ENCODE measurements around the gene SLC5A2.

Gene SLC5A2

DNA sequence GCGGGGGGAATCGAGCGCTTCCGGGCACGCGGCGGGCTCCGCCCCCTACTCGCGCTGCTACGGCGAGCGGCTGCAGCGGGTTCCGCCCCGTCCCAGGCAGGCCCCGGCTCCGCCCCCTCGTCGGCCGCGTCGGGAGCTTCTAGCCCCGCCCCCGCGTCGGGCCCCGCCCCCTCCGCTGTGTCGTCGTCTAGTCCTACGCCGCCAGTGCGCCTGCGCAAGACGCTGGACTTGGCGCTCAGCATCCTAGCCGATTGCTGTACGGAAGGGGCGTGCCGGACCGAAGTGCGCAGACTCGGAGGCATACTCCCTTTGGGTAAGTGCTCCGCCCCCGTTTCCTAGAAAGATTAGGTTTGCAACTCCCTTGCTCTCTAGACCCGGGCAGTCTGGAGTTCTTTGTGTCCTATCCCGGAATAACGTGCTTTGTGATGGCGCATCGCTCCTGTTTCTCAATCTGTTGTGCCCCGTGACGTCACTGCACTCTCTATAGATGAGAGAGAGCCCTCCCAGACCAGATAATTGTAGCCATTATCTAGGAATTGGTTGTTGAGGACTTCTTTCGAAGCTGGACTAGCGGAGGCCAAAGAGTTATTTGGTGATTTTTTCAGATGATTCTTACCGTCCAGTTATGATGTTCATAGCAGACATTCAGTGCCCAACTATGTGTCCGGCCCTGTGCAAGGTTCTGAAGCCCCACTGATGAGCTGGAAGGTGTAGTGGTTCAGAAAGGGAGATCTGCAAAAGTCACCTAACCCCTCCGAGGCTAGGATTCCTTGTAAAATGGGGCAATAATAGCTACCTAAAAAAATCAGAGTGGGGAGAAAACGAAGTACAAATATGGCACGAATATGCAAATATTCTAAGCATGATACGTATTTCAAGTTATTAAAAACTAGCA lies 23.0 kb upstream of the SLC5A2 start:
- H3K9me3 ChIP-seq (ENCODE audit: control insufficient read depth, low read length): no peaks in the 10 kb centered on the region
- H3K36me3 ChIP-seq (ENCODE audit: control insufficient read depth, insufficient read depth, low read length): no peaks in the 10 kb centered on the region
- no peaks in the 10 kb centered on the region for H3K27me3 ChIP-seq (ENCODE audit: control insufficient read depth, insufficient read depth, low read length, poor library complexity, severe bottlenecking)
- H3K4me3 ChIP-seq (ENCODE audit: insufficient read depth, low read depth, low read length): peak overlapping the region; percentile 64
- 7 to 8% methylated on average over 61 of the region's 61 CpGs for WGBS, 2 experiments
- H3K4me1 ChIP-seq (ENCODE audit: control insufficient read depth, insufficient read depth, low read length): peaks cover 14% of the 10 kb centered on the region
- H3K27ac ChIP-seq (ENCODE audit: insufficient read depth, low read depth, low read length, poor library complexity, severe bottlenecking): peak overlapping the region; percentile 95

- H3K27ac ChIP-seq (ENCODE audit: insufficient read depth, low read depth, low read length, poor library complexity, severe bottlenecking): peak overlapping the region; percentile 95
- H3K27me3 ChIP-seq (ENCODE audit: control insufficient read depth, insufficient read depth, low read length, poor library complexity, severe bottlenecking): no peaks in the 10 kb centered on the region
- H3K9me3 ChIP-seq (ENCODE audit: control insufficient read depth, low read length): no peaks in the 10 kb centered on the region
- H3K4me1 ChIP-seq (ENCODE audit: control insufficient read depth, insufficient read depth, low read length): peaks cover 14% of the 10 kb centered on the region
- H3K36me3 ChIP-seq (ENCODE audit: control insufficient read depth, insufficient read depth, low read length): no peaks in the 10 kb centered on the region
- 70 to 75% methylated on average over 6 to 7 of the region's 8 CpGs for WGBS, 2 experiments
- peak overlapping the region; percentile 53 for H3K4me3 ChIP-seq (ENCODE audit: insufficient read depth, low read depth, low read length)
Observed at GRCh38 chr16:31460582-31461002, 22.3 kb upstream of the SLC5A2 start.

DNA sequence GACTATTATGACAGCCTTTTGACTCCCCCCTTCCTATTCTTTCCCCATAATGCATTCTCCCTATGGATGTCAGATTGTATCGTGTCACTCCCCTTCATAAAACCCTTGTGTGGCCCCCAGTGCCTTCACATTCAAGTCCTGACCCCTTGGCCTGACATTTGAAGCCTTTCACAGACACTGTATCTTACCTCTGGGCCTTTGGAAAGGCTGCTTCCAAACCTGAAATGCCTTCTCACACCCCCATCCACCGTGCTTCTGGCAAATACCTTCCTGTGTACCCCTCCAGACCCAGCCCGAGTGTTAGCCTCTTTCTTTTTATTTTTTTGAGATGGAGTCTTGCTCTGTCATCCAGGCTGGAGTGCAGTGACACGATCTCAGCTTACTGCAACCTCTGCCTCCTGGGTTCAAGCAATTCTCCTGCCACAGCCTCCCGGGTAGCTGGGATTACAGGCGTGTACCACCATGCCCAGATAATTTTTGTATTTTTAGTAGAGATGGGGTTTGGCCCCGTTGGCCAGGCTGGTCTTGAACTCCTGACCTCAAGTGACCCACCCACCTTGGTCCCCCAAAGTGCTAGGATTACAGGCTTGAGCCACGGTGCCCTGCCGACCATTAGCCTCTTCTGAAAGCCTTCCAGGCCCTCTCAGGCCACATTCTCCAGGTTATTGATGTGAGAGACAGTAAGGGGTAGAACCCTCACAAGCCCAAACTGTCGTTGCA lies 21.6 kb upstream of the SLC5A2 start:
- no peaks in the 10 kb centered on the region for H3K9me3 ChIP-seq (ENCODE audit: control insufficient read depth, low read length)
- no peak overlapping the region for H3K27ac ChIP-seq (ENCODE audit: insufficient read depth, low read depth, low read length, poor library complexity, severe bottlenecking)
- peaks cover 14% of the 10 kb centered on the region for H3K4me1 ChIP-seq (ENCODE audit: control insufficient read depth, insufficient read depth, low read length)
- no peaks in the 10 kb centered on the region for H3K27me3 ChIP-seq (ENCODE audit: control insufficient read depth, insufficient read depth, low read length, poor library complexity, severe bottlenecking)
- 91 to 92% methylated on average over 10 of the region's 10 CpGs for WGBS, 2 experiments
- no peaks in the 10 kb centered on the region for H3K36me3 ChIP-seq (ENCODE audit: control insufficient read depth, insufficient read depth, low read length)
- no peak overlapping the region for H3K4me3 ChIP-seq (ENCODE audit: insufficient read depth, low read depth, low read length)

- H3K27ac ChIP-seq (ENCODE audit: insufficient read depth, low read depth, low read length, poor library complexity, severe bottlenecking): no peak overlapping the region
- no peaks in the 10 kb centered on the region for H3K36me3 ChIP-seq (ENCODE audit: control insufficient read depth, insufficient read depth, low read length)
- peaks cover 10% of the 10 kb centered on the region for H3K4me1 ChIP-seq (ENCODE audit: control insufficient read depth, insufficient read depth, low read length)
- no peaks in the 10 kb centered on the region for H3K9me3 ChIP-seq (ENCODE audit: control insufficient read depth, low read length)
- WGBS, 2 experiments: 94% methylated on average over 35 of the region's 35 CpGs
- H3K4me3 ChIP-seq (ENCODE audit: insufficient read depth, low read depth, low read length): no peak overlapping the region
- no peaks in the 10 kb centered on the region for H3K27me3 ChIP-seq (ENCODE audit: control insufficient read depth, insufficient read depth, low read length, poor library complexity, severe bottlenecking)
Observed at GRCh38 chr16:31461921-31462804, 20.8 kb upstream of the SLC5A2 start.

GRCh38 chr16:31464348-31464769 lies 18.6 kb upstream of the SLC5A2 start:
- no peaks in the 10 kb centered on the region for H3K27me3 ChIP-seq (ENCODE audit: control insufficient read depth, insufficient read depth, low read length, poor library complexity, severe bottlenecking)
- H3K27ac ChIP-seq (ENCODE audit: insufficient read depth, low read depth, low read length, poor library complexity, severe bottlenecking): no peak overlapping the region
- H3K4me1 ChIP-seq (ENCODE audit: control insufficient read depth, insufficient read depth, low read length): no peaks in the 10 kb centered on the region
- H3K4me3 ChIP-seq (ENCODE audit: insufficient read depth, low read depth, low read length): no peak overlapping the region
- 94 to 95% methylated on average over 36 of the region's 36 CpGs for WGBS, 2 experiments
- no peaks in the 10 kb centered on the region for H3K9me3 ChIP-seq (ENCODE audit: control insufficient read depth, low read length)
- no peaks in the 10 kb centered on the region for H3K36me3 ChIP-seq (ENCODE audit: control insufficient read depth, insufficient read depth, low read length)

GRCh38 chr16:31464781-31465260 lies 18.1 kb upstream of the SLC5A2 start:
- Histone ChIP-seq H3K4me3 (ENCODE audit: insufficient read depth, low read depth, low read length) (no peak overlapping the region), H3K27ac (ENCODE audit: insufficient read depth, low read depth, low read length, poor library complexity, severe bottlenecking) (no peak overlapping the region), H3K36me3 (ENCODE audit: control insufficient read depth, insufficient read depth, low read length) (no peaks in the 10 kb centered on the region), H3K27me3 (ENCODE audit: control insufficient read depth, insufficient read depth, low read length, poor library complexity, severe bottlenecking) (no peaks in the 10 kb centered on the region), H3K9me3 (ENCODE audit: control insufficient read depth, low read length) (no peaks in the 10 kb centered on the region), H3K4me1 (ENCODE audit: control insufficient read depth, insufficient read depth, low read length) (no peaks in the 10 kb centered on the region)
- WGBS, 2 experiments: 93% methylated on average over 17 of the region's 17 CpGs

GRCh38 chr16:31465788-31466370 lies 17.0 kb upstream of the SLC5A2 start:
- H3K27me3 ChIP-seq (ENCODE audit: control insufficient read depth, insufficient read depth, low read length, poor library complexity, severe bottlenecking): peaks cover 3% of the 10 kb centered on the region
- no peaks in the 10 kb centered on the region for H3K36me3 ChIP-seq (ENCODE audit: control insufficient read depth, insufficient read depth, low read length)
- no peaks in the 10 kb centered on the region for H3K4me1 ChIP-seq (ENCODE audit: control insufficient read depth, insufficient read depth, low read length)
- no peak overlapping the region for H3K27ac ChIP-seq (ENCODE audit: insufficient read depth, low read depth, low read length, poor library complexity, severe bottlenecking)
- H3K9me3 ChIP-seq (ENCODE audit: control insufficient read depth, low read length): no peaks in the 10 kb centered on the region
- H3K4me3 ChIP-seq (ENCODE audit: insufficient read depth, low read depth, low read length): no peak overlapping the region
- 94 to 95% methylated on average over 20 of the region's 20 CpGs for WGBS, 2 experiments

DNA sequence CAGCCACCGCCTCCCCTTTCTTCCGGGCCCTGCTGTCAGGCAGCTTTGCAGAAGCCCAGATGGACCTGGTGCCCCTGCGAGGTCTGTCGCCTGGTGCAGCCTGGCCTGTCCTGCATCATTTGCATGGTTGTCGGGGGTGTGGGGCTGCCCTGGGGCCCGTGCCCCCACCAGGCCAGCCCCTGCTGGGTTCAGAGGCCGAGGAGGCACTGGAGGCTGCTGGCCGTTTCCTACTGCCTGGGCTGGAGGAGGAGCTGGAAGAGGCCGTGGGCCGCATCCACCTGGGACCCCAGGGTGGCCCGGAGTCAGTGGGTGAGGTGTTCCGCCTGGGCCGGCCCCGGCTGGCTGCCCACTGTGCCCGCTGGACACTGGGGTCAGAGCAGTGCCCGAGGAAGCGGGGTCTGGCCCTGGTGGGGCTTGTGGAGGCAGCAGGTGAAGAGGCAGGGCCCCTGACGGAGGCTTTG lies 16.5 kb upstream of the SLC5A2 start:
- WGBS, 2 experiments: 94 to 96% methylated on average over 18 of the region's 18 CpGs
- Histone ChIP-seq H3K9me3 (ENCODE audit: control insufficient read depth, low read length) (no peaks in the 10 kb centered on the region), H3K4me1 (ENCODE audit: control insufficient read depth, insufficient read depth, low read length) (peaks cover under 1% of the 10 kb centered on the region), H3K27me3 (ENCODE audit: control insufficient read depth, insufficient read depth, low read length, poor library complexity, severe bottlenecking) (peaks cover 8% of the 10 kb centered on the region), H3K36me3 (ENCODE audit: control insufficient read depth, insufficient read depth, low read length) (no peaks in the 10 kb centered on the region), H3K27ac (ENCODE audit: insufficient read depth, low read depth, low read length, poor library complexity, severe bottlenecking) (no peak overlapping the region), H3K4me3 (ENCODE audit: insufficient read depth, low read depth, low read length) (no peak overlapping the region)

DNA sequence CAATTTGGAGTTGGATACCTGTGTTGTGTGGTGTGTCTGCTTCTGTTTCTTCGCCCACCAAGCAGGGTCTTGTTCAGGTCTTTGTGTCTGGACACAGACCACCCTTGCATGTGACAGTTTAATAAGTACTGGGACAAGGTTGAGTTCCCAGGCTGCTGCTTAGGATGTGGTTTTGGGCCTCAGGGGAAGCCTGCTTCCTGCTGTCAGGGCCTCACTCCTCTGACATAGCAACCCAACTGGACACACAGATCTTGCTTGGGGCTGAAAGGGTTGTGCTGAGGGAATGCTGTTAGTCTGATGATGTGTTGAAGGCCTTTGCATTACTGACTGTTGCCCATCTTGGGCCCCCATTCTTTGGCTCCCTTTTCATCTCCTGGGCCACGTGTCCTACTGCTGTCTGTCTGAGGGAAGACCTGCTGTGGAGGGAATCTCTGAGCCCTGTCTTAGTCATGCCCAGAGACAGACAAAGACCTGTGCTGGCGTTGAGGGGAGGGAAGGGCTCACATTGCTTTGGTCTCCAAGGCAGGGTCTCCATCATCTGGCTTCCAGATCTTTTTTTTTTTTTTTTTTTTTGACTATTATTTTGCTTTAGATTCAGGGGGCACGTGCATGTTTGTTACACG lies 15.7 kb upstream of the SLC5A2 start:
- Histone ChIP-seq H3K27ac (ENCODE audit: insufficient read depth, low read depth, low read length, poor library complexity, severe bottlenecking) (no peak overlapping the region), H3K4me3 (ENCODE audit: insufficient read depth, low read depth, low read length) (no peak overlapping the region), H3K36me3 (ENCODE audit: control insufficient read depth, insufficient read depth, low read length) (no peaks in the 10 kb centered on the region), H3K9me3 (ENCODE audit: control insufficient read depth, low read length) (no peaks in the 10 kb centered on the region), H3K27me3 (ENCODE audit: control insufficient read depth, insufficient read depth, low read length, poor library complexity, severe bottlenecking) (peaks cover 16% of the 10 kb centered on the region), H3K4me1 (ENCODE audit: control insufficient read depth, insufficient read depth, low read length) (peaks cover 5% of the 10 kb centered on the region)
- 81 to 85% methylated on average over 3 of the region's 5 CpGs for WGBS, 2 experiments
